K562 (cell line): Measurements from ENCODE around the gene TNPO2. TPM values are rescaled to one million over a fixed set of nuclear protein-coding genes. Genes with fewer than 3 reads are reported as not detected.

Source experiments
- BDP1 ChIP-seq: IDR thresholded peaks from 3 replicates; pipeline ENCODE4 v1.6.1; 2011; ENCODE audit not compliant: insufficient read length, insufficient read depth
- BRD4 ChIP-seq: fragments of 200-600 bp; sonication (generic); IDR thresholded peaks from 2 replicates; pipeline ENCODE4 v1.6.1; 2017; ENCODE audit warnings: inconsistent platforms
- CHD2 ChIP-seq: IDR thresholded peaks from 2 replicates; pipeline ENCODE4 v1.6.1; 2011; ENCODE audit warnings: low read depth, low read length
- FOXA1 ChIP-seq: fragments of 450-650 bp; IDR thresholded peaks from 2 replicates; pipeline ENCODE4 v1.6.1; 2016; ENCODE audit warnings: mild to moderate bottlenecking, borderline replicate concordance
- FOXJ2 ChIP-seq: fragments of 200-800 bp; sonication (Bioruptor generic); IDR thresholded peaks from 2 replicates; pipeline ENCODE4 v1.6.1; 2016; ENCODE audit warnings: missing genetic modification characterization, missing compliant biosample characterization
- HMBOX1 ChIP-seq: sonication (generic); IDR thresholded peaks from 2 replicates; pipeline ENCODE4 v1.6.1; 2016
- KDM1A ChIP-seq, 2 experiments: fragments of 450-650 bp; IDR thresholded peaks; 2 replicates each; pipeline ENCODE4 v1.6.1; 2016; ENCODE audit warnings: mild to moderate bottlenecking in 2 of 2
- MAX ChIP-seq: sonication (generic); formaldehyde crosslinking; IDR thresholded peaks from 2 replicates; pipeline ENCODE4 v1.9.0; 2022; ENCODE audit warnings: mild to moderate bottlenecking, missing genetic modification reagents
- MCM7 ChIP-seq, 2 experiments: fragments of 450-650 bp; IDR thresholded peaks; 2 replicates each; pipeline ENCODE4 v1.6.1; 2016 to 2018
- MYC ChIP-seq, 2 experiments: fragments of 250-450 bp in 1 of 2; sonication (Bioruptor Pico) in 1 of 2; IDR thresholded peaks; 2 replicates each; pipeline versions ENCODE4 v1.5.1 to v1.6.1; 2012 to 2021; ENCODE audit warnings: low read depth in 2 of 2, borderline replicate concordance in 1 of 2, improper control_type of control experiment in 1 of 2, low read length in 1 of 2, mild to moderate bottlenecking in 1 of 2, moderate library complexity in 1 of 2
- PHF20 ChIP-seq: fragments of 450-650 bp; IDR thresholded peaks from 2 replicates; pipeline ENCODE4 v1.6.1; 2018; ENCODE audit not compliant: partially characterized antibody
- PKNOX1 ChIP-seq: fragments of 450-650 bp; IDR thresholded peaks from 2 replicates; pipeline ENCODE4 v1.6.1; 2016
- RBM22 ChIP-seq: fragments of 200-400 bp; formaldehyde crosslinking; IDR thresholded peaks from 2 replicates; pipeline ENCODE4 v1.6.1; 2018; ENCODE audit warnings: low read length, low read depth; ENCODE audit not compliant: poor library complexity, severe bottlenecking
- SLC30A9 ChIP-seq: fragments of 250-450 bp; sonication (Bioruptor Pico); IDR thresholded peaks from 2 replicates; pipeline ENCODE4 v1.8.0; 2022; ENCODE audit warnings: mild to moderate bottlenecking, moderate library complexity
- SMARCB1 ChIP-seq: IDR thresholded peaks from 2 replicates; pipeline ENCODE4 v1.6.1; 2011; ENCODE audit warnings: improper control_type of control experiment, low read depth; ENCODE audit not compliant: insufficient read length
- STAG1 ChIP-seq: sonication (generic); formaldehyde crosslinking; IDR thresholded peaks from 2 replicates; pipeline ENCODE4 v1.5.0; 2020; ENCODE audit warnings: missing genetic modification reagents, borderline replicate concordance
- TCFL5 ChIP-seq: fragments of 250-450 bp; sonication (Bioruptor Pico); conservative IDR thresholded peaks from 2 replicates; pipeline ENCODE4 v1.6.1; 2021; ENCODE audit warnings: mild to moderate bottlenecking, moderate library complexity, matching md5 sums
- TEAD1 ChIP-seq, 2 experiments: fragments of 450-650 bp in 1 of 2; sonication (generic) in 1 of 2; formaldehyde crosslinking; IDR thresholded peaks; 2 replicates each; pipeline versions ENCODE4 v1.4.0 to v1.8.0; 2020 to 2022; ENCODE audit warnings: mild to moderate bottlenecking in 2 of 2, missing genetic modification reagents in 1 of 2
- TFE3 ChIP-seq: fragments of 450-650 bp; formaldehyde crosslinking; IDR thresholded peaks from 2 replicates; pipeline ENCODE4 v1.4.0; 2020; ENCODE audit warnings: mild to moderate bottlenecking, mixed read lengths
- THAP7 ChIP-seq: fragments of 250-450 bp; sonication (Bioruptor Pico); IDR thresholded peaks from 2 replicates; pipeline ENCODE4 v1.5.0; 2021
- XRCC3 ChIP-seq: fragments of 450-650 bp; IDR thresholded peaks from 2 replicates; pipeline ENCODE4 v1.6.1; 2017; ENCODE audit warnings: mild to moderate bottlenecking, moderate library complexity
- ZC3H8 ChIP-seq: fragments of 450-650 bp; IDR thresholded peaks from 2 replicates; pipeline ENCODE4 v1.6.1; 2017
- ZNF217 ChIP-seq: sonication (generic); formaldehyde crosslinking; IDR thresholded peaks from 2 replicates; pipeline ENCODE4 v1.8.0; 2022; ENCODE audit warnings: mild to moderate bottlenecking, missing genetic modification reagents
- ZNF408 ChIP-seq: fragments of 250-450 bp; sonication (Bioruptor Pico); IDR thresholded peaks from 2 replicates; pipeline ENCODE4 v1.4.0; 2020; ENCODE audit warnings: low read depth, mild to moderate bottlenecking, moderate library complexity
- polyA plus RNA-seq, 8 experiments: library from polyadenylated mRNA; depleted of rRNA in 4 of 8; stranded (reverse) in 5 of 8; unstranded in 3 of 8; fragments of >200 nt; fragmentation: Nextera tagmentation in 2 of 8; fragmentation: Illumina TruSeq in 1 of 8; extraction: Ambion mirVana in 2 of 8; extraction: Trizol in 1 of 8; gene quantifications; 2 replicates each; pipeline versions ENCODE4 v1.2.1 to v1.2.3, GENCODE V29; 2011 to 2014; ENCODE audit warnings: inconsistent platforms in 1 of 8, missing spikeins in 1 of 8
- total RNA-seq, 7 experiments: library from RNA; depleted of rRNA in 6 of 7; stranded (reverse); fragments of >200 nt in 6 of 7; fragmentation: Illumina TruSeq in 2 of 7; extraction: Trizol in 2 of 7; gene quantifications; 2 replicates each; pipeline versions ENCODE4 v1.2.1 to v1.2.3, GENCODE V29; 2011 to 2021; ENCODE audit warnings: low replicate concordance in 1 of 7

Gene TNPO2
- total and polyA plus RNA-seq, 9 of the 15 experiments (the other 6 are each of a cell fraction or from before 2014, with no cell fraction given), result 6.0 to 126 (median 53.8) TPM

- TF ChIP-seq RBM22 (peak; percentile 56), XRCC3 (no peak), TCFL5 (no peak), TEAD1 (CRISPR knock-in tag; IDR thresholded peaks at IDR 0.05) (no peak), THAP7 (CRISPR knock-in tag) (no peak), MAX (CRISPR knock-in tag) (no peak), PHF20 (peak; percentile 100), ZNF217 (CRISPR knock-in tag) (no peak), TFE3 (CRISPR knock-in tag) (no peak; the same call in 1 of the 2 replicates), BDP1 (no peak), ZNF408 (CRISPR knock-in tag) (no peak), CHD2 (no peak), KDM1A (IDR thresholded peaks at IDR 0.05) (no peak), HMBOX1 (no peak), PKNOX1 (peak; percentile 89), BRD4 (no peak; the same call in 1 of the 2 replicates), STAG1 (CRISPR knock-in tag) (no peak), SMARCB1 (no peak), MCM7 (IDR thresholded peaks at IDR 0.05) (no peak), MYC (IDR thresholded peaks at IDR 0.05; ENCODE audit: low read depth, low read length) (peak; percentile 68; the same call in 1 of the 2 replicates), MYC (CRISPR knock-in tag; IDR thresholded peaks at IDR 0.05; ENCODE audit: borderline replicate concordance, low read depth) (no peak; the same call in 1 of the 2 replicates), FOXJ2 (tag) (peak; percentile 73), ZC3H8 (no peak), SLC30A9 (no peak), FOXA1 (no peak)
Measured at GRCh38 chr19:12669270-12670158, 54.2 kb downstream of the TNPO2 start (continued).
